HEK293T (cell line): ENCODE results near the gene KIFBP.

Experiments
- ARNT ChIP-seq: fragments of 450-650 bp; IDR thresholded peaks from 2 replicates; pipeline ENCODE4 v1.6.1; 2017; ENCODE audit warnings: mild to moderate bottlenecking
- BHLHE40 ChIP-seq: fragments of 450-650 bp; IDR thresholded peaks from 2 replicates; pipeline ENCODE4 v1.6.1; 2016; ENCODE audit warnings: mild to moderate bottlenecking, moderate library complexity, borderline replicate concordance
- CTBP1 ChIP-seq: fragments of 450-650 bp; IDR thresholded peaks from 2 replicates; pipeline ENCODE4 v1.6.1; 2016; ENCODE audit warnings: borderline replicate concordance
- FOXA1 ChIP-seq: fragments of 450-650 bp; IDR thresholded peaks from 2 replicates; pipeline ENCODE4 v1.6.1; 2016; ENCODE audit warnings: mild to moderate bottlenecking
- FOXM1 ChIP-seq: fragments of 450-650 bp; IDR thresholded peaks from 2 replicates; pipeline ENCODE4 v1.6.1; 2017; ENCODE audit warnings: mild to moderate bottlenecking, borderline replicate concordance
- NFRKB ChIP-seq: fragments of 450-650 bp; IDR thresholded peaks from 2 replicates; pipeline ENCODE4 v1.6.1; 2016; ENCODE audit warnings: mild to moderate bottlenecking, moderate library complexity
- SP1 ChIP-seq: fragments of 450-650 bp; IDR thresholded peaks from 2 replicates; pipeline ENCODE4 v1.6.1; 2017
- ZNF384 ChIP-seq: fragments of 450-650 bp; IDR thresholded peaks from 2 replicates; pipeline ENCODE4 v1.6.1; 2016
- TF ChIP-seq, protein P1 (sequence below): fragments of 450-650 bp; IDR thresholded peaks from 2 replicates; pipeline ENCODE4 v1.6.1; 2016

DNA sequence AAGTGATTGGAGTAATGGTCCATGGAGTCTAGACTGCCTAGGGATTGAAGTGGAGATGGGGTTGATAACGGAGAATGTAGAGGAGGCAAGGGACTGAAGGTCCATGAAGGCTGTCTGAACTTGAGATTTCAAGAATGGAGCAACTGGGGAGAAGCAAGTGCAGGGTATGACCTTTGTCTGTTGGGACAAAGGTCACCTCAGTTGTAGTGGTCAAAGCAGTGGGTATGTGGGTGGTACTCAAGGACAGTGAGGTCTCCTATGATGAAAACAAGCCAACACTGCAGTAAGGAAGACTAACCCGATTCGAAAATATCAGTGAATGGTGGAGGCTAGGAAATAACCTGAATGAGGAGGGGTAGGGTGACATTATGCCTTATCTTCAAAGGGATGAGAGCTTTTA is 38.0 kb upstream of the KIFBP start:
- no peak for TF ChIP-seq BHLHE40
- TF ChIP-seq SP1 = no peak
- no peak for TF ChIP-seq FOXA1
- TF ChIP-seq ZNF384 = no peak
- no peak for TF ChIP-seq ARNT
- TF ChIP-seq NFRKB = no peak
- TF ChIP-seq FOXM1 = no peak
- TF ChIP-seq, protein P1, sequence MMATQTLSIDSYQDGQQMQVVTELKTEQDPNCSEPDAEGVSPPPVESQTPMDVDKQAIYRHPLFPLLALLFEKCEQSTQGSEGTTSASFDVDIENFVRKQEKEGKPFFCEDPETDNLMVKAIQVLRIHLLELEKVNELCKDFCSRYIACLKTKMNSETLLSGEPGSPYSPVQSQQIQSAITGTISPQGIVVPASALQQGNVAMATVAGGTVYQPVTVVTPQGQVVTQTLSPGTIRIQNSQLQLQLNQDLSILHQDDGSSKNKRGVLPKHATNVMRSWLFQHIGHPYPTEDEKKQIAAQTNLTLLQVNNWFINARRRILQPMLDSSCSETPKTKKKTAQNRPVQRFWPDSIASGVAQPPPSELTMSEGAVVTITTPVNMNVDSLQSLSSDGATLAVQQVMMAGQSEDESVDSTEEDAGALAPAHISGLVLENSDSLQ = no peak
- TF ChIP-seq CTBP1 = no peak
